Astrocyte (in vitro differentiated cells and primary cell): ENCODE measurements around the gene TTLL5. TPM values are rescaled to one million over a fixed set of nuclear protein-coding genes. Genes with fewer than 3 reads are reported as not detected.
"Not testable (repeated sequence)": the region's sequence is repeated elsewhere in the genome, so short reads cannot be mapped to it uniquely, and the experiment has no call there.

Experiments used
- DNase-seq: peaks from one replicate; pipeline ENCODE4 v3.0.0-alpha.2; 2010; ENCODE audit warnings: low read depth
- FAIRE-seq: peaks from 2 replicates; lab custom pipeline; 2011; peaks lifted over from hg19 to GRCh38; lab: Jason Lieb, UNC
- H2AFZ ChIP-seq: 2 replicates; pipeline ENCODE4 v1.6.0; 2012; ENCODE audit warnings: low read depth, low read length, inconsistent platforms
- H3K27ac ChIP-seq: 2 replicates; pipeline ENCODE4 v1.5.1; 2011; ENCODE audit warnings: low read depth, low read length, inconsistent platforms
- H3K27me3 ChIP-seq: 2 replicates; pipeline ENCODE4 v1.6.0; 2011; ENCODE audit warnings: low read length, inconsistent platforms; ENCODE audit not compliant: insufficient read depth
- H3K36me3 ChIP-seq: 2 replicates; pipeline ENCODE4 v1.5.1; 2011; ENCODE audit warnings: low read length, inconsistent platforms; ENCODE audit not compliant: insufficient read depth
- H3K4me1 ChIP-seq: 2 replicates; pipeline ENCODE4 v1.5.1; 2011; ENCODE audit warnings: low read length, inconsistent platforms; ENCODE audit not compliant: insufficient read depth
- H3K4me2 ChIP-seq: 2 replicates; pipeline ENCODE4 v1.6.0; 2012; ENCODE audit warnings: low read length, inconsistent platforms
- H3K4me3 ChIP-seq: 2 replicates; pipeline ENCODE4 v1.5.1; 2011; ENCODE audit warnings: low read depth, mild to moderate bottlenecking, low read length, inconsistent platforms; ENCODE audit not compliant: insufficient read depth
- H3K79me2 ChIP-seq: 2 replicates; pipeline ENCODE4 v1.6.0; 2012; ENCODE audit warnings: mild to moderate bottlenecking, low read length, inconsistent platforms; ENCODE audit not compliant: insufficient read depth
- H3K9ac ChIP-seq: 2 replicates; pipeline ENCODE4 v1.6.0; 2012; ENCODE audit warnings: mild to moderate bottlenecking, low read length, inconsistent platforms
- H3K9me3 ChIP-seq: 2 replicates; pipeline ENCODE4 v1.5.1; 2012; ENCODE audit warnings: low read depth, mild to moderate bottlenecking, low read length, inconsistent platforms; ENCODE audit not compliant: insufficient read depth
- H4K20me1 ChIP-seq: 2 replicates; pipeline ENCODE4 v1.6.0; 2012; ENCODE audit warnings: low read length, inconsistent platforms; ENCODE audit not compliant: insufficient read depth
- H3K27ac Mint-ChIP-seq: one replicate; pipeline ENCODE4 v1.8.0; 2021; ENCODE audit warnings: mild to moderate bottlenecking, mixed read lengths; ENCODE audit not compliant: unreplicated experiment
- H3K27me3 Mint-ChIP-seq: one replicate; pipeline ENCODE4 v1.8.0; 2021; ENCODE audit warnings: low read depth, mixed read lengths; ENCODE audit not compliant: unreplicated experiment
- H3K36me3 Mint-ChIP-seq: one replicate; pipeline ENCODE4 v1.8.0; 2021; ENCODE audit warnings: low read depth, mixed read lengths; ENCODE audit not compliant: unreplicated experiment
- H3K4me1 Mint-ChIP-seq: one replicate; pipeline ENCODE4 v1.8.0; 2021; ENCODE audit warnings: low read depth, mixed read lengths; ENCODE audit not compliant: unreplicated experiment
- H3K4me3 Mint-ChIP-seq: one replicate; pipeline ENCODE4 v1.8.0; 2021; ENCODE audit warnings: mild to moderate bottlenecking, moderate library complexity, mixed read lengths; ENCODE audit not compliant: unreplicated experiment
- H3K9me3 Mint-ChIP-seq: one replicate; pipeline ENCODE4 v1.8.0; 2021; ENCODE audit warnings: mild to moderate bottlenecking, mixed read lengths; ENCODE audit not compliant: unreplicated experiment
- CTCF ChIP-seq: IDR thresholded peaks from 2 replicates; pipeline ENCODE4 v1.5.1; 2011; ENCODE audit warnings: low read depth, mild to moderate bottlenecking, inconsistent platforms, low read length, moderate library complexity; ENCODE audit not compliant: insufficient read depth
- EZH2 ChIP-seq: IDR thresholded peaks from 2 replicates; pipeline ENCODE4 v1.6.1; 2012; ENCODE audit warnings: mild to moderate bottlenecking, low read length, inconsistent platforms; ENCODE audit not compliant: insufficient read depth
- total RNA-seq: library from RNA; stranded (reverse); gene quantifications from 2 replicates; pipeline ENCODE4 v1.2.1, GENCODE V29; 2021

The TTLL5 gene
- total RNA-seq, 1 donor from 2014 or later: 24.0 TPM

DNA sequence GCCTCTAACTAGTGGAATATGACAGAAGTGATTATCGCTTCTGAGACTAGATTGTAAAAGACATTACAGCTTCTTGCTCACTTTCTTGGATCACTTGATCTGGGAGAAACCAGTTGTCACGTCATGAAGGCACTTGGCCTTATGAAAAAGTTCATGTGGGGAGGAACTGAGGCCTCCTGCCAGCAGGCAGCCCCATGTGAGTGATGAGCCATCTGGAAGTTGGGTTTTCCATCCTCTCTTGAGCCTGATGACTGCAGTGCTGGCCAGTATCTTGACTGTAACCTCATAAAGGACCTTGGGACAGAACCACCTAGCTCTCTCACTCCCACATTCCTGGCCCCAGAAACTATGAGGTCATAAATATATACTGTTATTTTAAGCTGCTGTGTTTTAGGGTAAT is 28.0 kb downstream of the TTLL5 start:
- H3K4me1 ChIP-seq: no peaks in the 10 kb centered on the region
- no peaks in the 10 kb centered on the region for H3K9me3 ChIP-seq
- H3K36me3 ChIP-seq: peaks cover 13% of the 10 kb centered on the region
- Mint-ChIP-seq H3K36me3 (peaks cover 31% of the 10 kb centered on the region), H3K4me3 (no peak overlapping the region), H3K27ac (no peak overlapping the region), H3K4me1 (peaks cover 7% of the 10 kb centered on the region), H3K9me3 (no peaks in the 10 kb centered on the region), H3K27me3 (no peaks in the 10 kb centered on the region)
- no peak overlapping the region for H3K27ac ChIP-seq
- no peak for TF ChIP-seq CTCF
- TF ChIP-seq EZH2: no peak
- FAIRE-seq (no peak), DNase-seq (peak; percentile 26)
- H3K4me3 ChIP-seq: no peak overlapping the region
- no peak overlapping the region for H3K9ac ChIP-seq
- no peak overlapping the region for H2AFZ ChIP-seq
- no peak overlapping the region for H3K4me2 ChIP-seq
- no peaks in the 10 kb centered on the region for H4K20me1 ChIP-seq
- H3K27me3 ChIP-seq: no peaks in the 10 kb centered on the region
- H3K79me2 ChIP-seq: no peaks in the 10 kb centered on the region

DNA sequence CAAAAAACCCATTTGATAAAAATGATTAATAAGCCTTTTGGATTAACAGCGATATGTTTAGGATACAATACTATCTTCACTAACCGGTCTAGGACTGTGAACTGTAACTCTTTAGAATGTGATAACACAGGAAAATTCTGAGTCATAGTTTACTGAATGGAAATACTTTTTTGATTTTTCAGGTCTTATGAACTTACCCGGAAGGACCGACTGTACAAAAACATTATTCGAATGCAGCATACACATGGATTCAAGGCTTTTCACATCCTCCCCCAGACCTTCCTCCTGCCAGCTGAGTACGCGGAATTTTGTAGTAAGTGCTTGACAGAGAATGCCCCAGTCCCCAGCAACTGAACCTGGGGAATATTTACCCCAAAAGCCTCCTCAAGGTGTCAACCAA is 29.0 kb downstream of the TTLL5 start:
- Histone ChIP-seq H3K79me2 (no peaks in the 10 kb centered on the region), H4K20me1 (no peaks in the 10 kb centered on the region), H3K27ac (no peak overlapping the region), H3K36me3 (peaks cover 14% of the 10 kb centered on the region), H3K9me3 (no peaks in the 10 kb centered on the region), H2AFZ (no peak overlapping the region), H3K4me2 (no peak overlapping the region), H3K4me1 (no peaks in the 10 kb centered on the region), H3K4me3 (no peak overlapping the region), H3K27me3 (no peaks in the 10 kb centered on the region), H3K9ac (no peak overlapping the region)
- TF ChIP-seq EZH2 (no peak), CTCF (no peak)
- no peak for FAIRE-seq
- Mint-ChIP-seq H3K27me3 (no peaks in the 10 kb centered on the region), H3K36me3 (peaks cover 40% of the 10 kb centered on the region), H3K9me3 (peaks cover 5% of the 10 kb centered on the region), H3K27ac (no peak overlapping the region), H3K4me3 (no peak overlapping the region), H3K4me1 (no peaks in the 10 kb centered on the region)
- peak; percentile 9 for DNase-seq

GRCh38 chr14:75695025-75695424 is 34.0 kb downstream of the TTLL5 start:
- FAIRE-seq, DNase-seq, H3K4me1 ChIP-seq, H3K4me3 ChIP-seq, H3K9ac ChIP-seq, H3K4me2 ChIP-seq, H3K9me3 Mint-ChIP-seq, H3K27ac ChIP-seq, H3K27me3 Mint-ChIP-seq, H4K20me1 ChIP-seq, H3K9me3 ChIP-seq, H3K79me2 ChIP-seq, H3K27me3 ChIP-seq, H3K27ac Mint-ChIP-seq, H2AFZ ChIP-seq, H3K4me3 Mint-ChIP-seq: not testable (repeated sequence)
- Mint-ChIP-seq H3K4me1 (peaks cover 11% of the 10 kb centered on the region), H3K36me3 (peaks cover 38% of the 10 kb centered on the region)
- H3K36me3 ChIP-seq: peaks cover 24% of the 10 kb centered on the region
